Fibroblast of villous mesenchyme (primary cell): ENCODE results near the gene MATN4. TPM values are rescaled to one million over a fixed set of nuclear protein-coding genes. Genes with fewer than 3 reads are reported as not detected.
A peak's percentile ranks its signal among the peaks of the same experiment; 100 is the strongest.

ENCODE experiments used
- DNase-seq: peaks from one replicate; pipeline ENCODE4 v3.0.0-alpha.2; 2010; ENCODE audit warnings: low read depth
- H3K4me3 ChIP-seq: 2 replicates; pipeline ENCODE4 v1.5.1; 2011; ENCODE audit warnings: low read depth, mild to moderate bottlenecking, low read length
- CTCF ChIP-seq: IDR thresholded peaks from 2 replicates; pipeline ENCODE4 v1.5.1; 2012; ENCODE audit warnings: low read depth, mild to moderate bottlenecking, low read length; ENCODE audit not compliant: insufficient read depth
- total RNA-seq: library from RNA; depleted of rRNA; stranded (reverse); fragments of >200 nt; gene quantifications from 2 replicates; pipeline ENCODE4 v1.2.3, GENCODE V29; 2012

Gene MATN4
- total RNA-seq, 1 donor: not detected

DNA sequence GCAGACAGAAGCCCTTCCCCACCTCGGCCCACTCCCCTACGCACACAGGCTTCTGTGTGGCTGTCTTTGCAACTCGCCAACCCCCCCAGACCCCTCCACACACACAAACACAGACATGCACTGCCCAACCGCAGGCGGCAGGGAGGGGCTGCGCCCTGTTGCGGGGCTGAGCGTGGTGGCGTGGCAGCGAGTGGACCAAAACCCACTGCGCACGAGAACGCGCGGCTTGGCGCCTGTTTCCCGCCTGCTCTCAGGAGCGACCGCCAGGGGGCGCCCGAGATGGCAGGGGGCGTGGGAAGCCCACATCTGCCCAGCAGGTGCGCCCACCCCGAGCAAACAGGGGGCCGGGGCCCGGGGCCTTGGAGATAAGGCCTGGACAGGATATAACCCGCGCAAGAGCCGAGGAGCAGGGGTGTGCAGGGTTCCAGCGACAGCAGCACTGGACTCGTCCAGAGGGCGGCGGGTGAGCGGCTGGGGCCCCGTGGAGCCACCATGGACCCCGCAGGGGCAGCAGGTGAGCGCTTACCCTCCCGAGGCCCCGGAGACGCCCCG, 1.6 kb downstream of the MATN4 start, which contains the start of gene RBPJL:
RBPJL (plus strand) TSS at position 410 of the 552 bp plus-strand sequence; CDS start at position 493, 83 bp downstream.
- no peak for DNase-seq
- H3K4me3 ChIP-seq: no peak within 1 kb of the TSS
- peak; percentile 88 for TF ChIP-seq CTCF

DNA sequence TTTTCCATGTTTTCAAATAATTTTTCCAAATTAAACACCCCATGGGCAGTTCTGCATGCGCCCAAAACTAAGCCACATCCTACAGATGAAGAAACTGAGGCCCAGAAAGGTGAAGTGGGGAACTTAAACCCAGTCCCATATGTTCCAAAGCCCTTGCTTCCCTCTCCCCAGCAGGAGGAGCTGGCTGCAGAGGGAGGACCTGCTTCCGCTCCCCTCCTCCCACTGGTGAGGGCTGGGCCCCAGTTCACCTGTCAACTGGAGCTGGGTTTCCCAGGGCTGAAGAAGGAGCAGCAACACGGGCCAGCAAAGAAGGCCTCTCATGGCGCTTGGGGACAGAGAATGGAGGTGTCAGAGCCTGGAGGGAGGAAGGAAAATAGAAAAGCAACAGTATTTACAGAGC, 2.8 kb downstream of the MATN4 start:
- no peak overlapping the region for H3K4me3 ChIP-seq
- DNase-seq: no peak
- peak; percentile 6 for TF ChIP-seq CTCF

- TF ChIP-seq CTCF: no peak
- H3K4me3 ChIP-seq: no peak overlapping the region
- no peak for DNase-seq
Observed at GRCh38 chr20:45304464-45304999, 3.6 kb downstream of the MATN4 start.

DNA sequence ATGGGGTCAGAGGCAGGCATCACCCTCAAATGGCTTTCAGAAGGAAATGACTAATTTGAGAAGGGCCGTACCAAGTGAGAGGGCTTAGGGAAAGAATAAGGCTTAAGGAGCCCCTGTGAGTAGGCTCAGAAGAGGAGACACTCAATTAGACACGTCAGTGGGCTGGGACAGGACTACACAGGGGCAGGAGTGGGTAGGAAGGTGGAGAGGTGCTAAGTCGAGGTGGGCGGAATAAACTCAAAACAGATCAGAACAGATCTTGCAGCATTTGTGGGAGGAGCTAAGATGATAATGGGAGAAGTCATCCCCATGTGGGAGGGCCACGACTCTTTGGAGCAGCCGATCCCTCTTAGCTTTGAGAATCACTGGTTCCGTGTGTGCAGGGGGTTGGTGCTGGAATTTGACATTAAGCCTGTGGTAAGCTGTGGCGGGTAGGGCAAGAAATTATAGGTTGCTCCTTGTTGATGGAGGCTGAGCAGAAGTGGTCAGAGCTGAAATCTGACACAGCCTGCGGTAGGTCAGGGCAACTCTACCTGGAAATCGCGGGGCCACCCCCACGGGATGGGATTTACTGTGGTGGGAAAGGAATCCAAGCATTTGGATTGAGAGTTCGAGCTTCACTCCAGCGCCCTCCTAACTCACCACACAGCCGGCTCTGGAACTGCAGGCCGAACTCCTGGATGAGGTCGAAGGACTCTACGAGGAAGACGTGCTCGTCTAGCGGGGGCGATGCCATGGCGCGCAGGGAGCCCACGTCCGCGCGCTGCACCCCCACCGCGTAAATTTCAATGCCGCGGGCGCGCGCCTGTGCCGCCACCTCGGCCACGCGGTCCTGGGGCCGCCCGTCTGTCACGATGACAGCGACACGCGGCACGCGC, 4.3 kb downstream of the MATN4 start:
- no peak overlapping the region for H3K4me3 ChIP-seq
- no peak for DNase-seq
- TF ChIP-seq CTCF: no peak

GRCh38 chr20:45301824-45302271, 6.3 kb downstream of the MATN4 start:
- no peak for TF ChIP-seq CTCF
- DNase-seq: no peak
- no peak overlapping the region for H3K4me3 ChIP-seq

GRCh38 chr20:45300961-45301360, 7.1 kb downstream of the MATN4 start:
- TF ChIP-seq CTCF: peak; percentile 56
- no peak for DNase-seq
- no peak overlapping the region for H3K4me3 ChIP-seq
